ENCODE data around the gene ATXN7. TPM values are rescaled to one million over a fixed set of nuclear protein-coding genes. Genes with fewer than 3 reads are reported as not detected.

ATXN7 gene
- total RNA-seq, 4 donors from 2014 or later: 20.9 to 28.2 (median 22.6) TPM

DNA sequence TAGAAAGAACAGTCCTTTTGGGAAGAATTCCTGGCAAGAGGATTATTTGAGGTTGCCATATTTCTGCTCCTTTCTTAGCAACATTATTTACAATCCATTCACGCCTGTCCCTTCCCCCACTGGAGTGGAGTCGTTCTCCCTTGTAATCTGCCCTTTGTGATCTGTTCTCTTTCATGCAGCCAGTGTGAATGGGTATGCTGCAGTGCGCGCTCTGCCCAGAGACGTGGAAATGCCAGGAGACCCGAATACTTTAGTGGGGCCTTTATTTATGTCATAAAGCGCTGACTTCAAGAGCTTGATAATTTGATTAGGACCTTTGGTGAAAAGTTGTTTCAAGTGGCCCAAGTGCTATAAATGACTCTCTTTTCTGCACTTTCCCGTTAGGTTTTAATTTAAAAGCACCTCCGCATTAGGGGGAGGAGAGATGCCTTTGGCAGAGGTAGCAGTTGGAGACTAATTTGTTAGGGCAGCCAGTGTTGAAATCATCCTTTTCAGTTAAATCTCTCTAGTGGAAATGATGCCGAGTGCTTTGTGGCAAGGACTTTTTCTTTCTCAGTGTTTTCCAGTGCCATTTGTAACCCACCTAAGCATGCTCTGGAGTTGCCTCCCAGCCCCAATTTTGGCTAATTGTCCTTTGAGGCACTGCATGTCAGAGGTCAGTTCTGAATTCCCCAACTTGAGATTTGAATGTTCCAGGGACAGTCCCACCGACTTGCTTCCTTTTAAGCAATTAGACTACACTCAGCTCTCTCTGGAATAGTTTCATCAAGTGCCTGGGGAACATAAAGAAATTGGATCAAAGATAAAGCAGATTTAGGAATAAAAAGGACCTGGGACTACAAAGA lies 107.2 kb downstream of the ATXN7 start:
- Histone ChIP-seq H3K27me3 (no peaks in the 10 kb centered on the region), H3K9me3 (no peaks in the 10 kb centered on the region), H3K4me3 (peak overlapping the region in 3 of 4 donors; percentile 28 to 36 (median 33)), H3K4me1 (peaks cover 41 to 97% (median 80%) of the 10 kb centered on the region in 4 donors), H3K36me3 (no peaks in the 10 kb centered on the region), H3K27ac (replicated peaks in 1 of 4) (peak overlapping the region; percentile 61 to 74 (median 71))
- intact Hi-C loops (cut with DNase I): no loop called here
- 35% methylated on average over 11 of the region's 11 CpGs for WGBS
- TF ChIP-seq POLR2AphosphoS5 (IDR thresholded peaks at IDR 0.05): peak in 1 of 2 donors; percentile 34
- no peak for TF ChIP-seq CTCF (IDR thresholded peaks at IDR 0.05)
- no peak for DNase-seq (ENCODE audit: extremely low spot score)

DNA sequence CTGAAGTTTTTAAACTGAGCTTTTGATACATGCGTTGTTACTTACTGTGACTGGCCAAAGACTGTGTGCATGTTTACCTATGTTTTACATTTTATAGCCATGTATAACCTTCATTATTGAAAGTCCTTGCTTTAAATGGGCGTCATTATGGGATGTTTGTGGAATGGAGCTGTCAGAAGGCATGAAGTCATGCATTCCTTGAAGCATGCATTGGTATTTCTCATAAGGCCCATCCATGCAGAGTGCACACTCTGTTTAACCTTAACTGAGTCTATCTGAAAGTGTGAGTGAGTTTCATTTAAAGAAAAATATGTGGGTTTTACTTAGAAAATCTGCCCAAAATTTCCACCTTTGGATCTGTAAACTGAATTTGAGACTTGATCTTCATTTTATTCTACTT lies 108.5 kb downstream of the ATXN7 start:
- 62% methylated on average over 2 of the region's 2 CpGs for WGBS
- intact Hi-C loops (cut with DNase I): no loop called here
- TF ChIP-seq POLR2AphosphoS5 (IDR thresholded peaks at IDR 0.05) (peak in 1 of 2 donors; percentile 22), EP300 (IDR thresholded peaks at IDR 0.05) (no peak), POLR2A (IDR thresholded peaks at IDR 0.05; ENCODE audit: low read depth) (no peak)
- Histone ChIP-seq H3K9me3 (no peaks in the 10 kb centered on the region), H3K4me1 (peaks cover 48 to 98% (median 86%) of the 10 kb centered on the region in 4 donors), H3K27me3 (no peaks in the 10 kb centered on the region), H3K4me3 (no peak overlapping the region), H3K27ac (replicated peaks in 1 of 4) (peak overlapping the region; percentile 61 to 74 (median 71)), H3K36me3 (no peaks in the 10 kb centered on the region)
- DNase-seq (ENCODE audit: extremely low spot score): no peak

DNA sequence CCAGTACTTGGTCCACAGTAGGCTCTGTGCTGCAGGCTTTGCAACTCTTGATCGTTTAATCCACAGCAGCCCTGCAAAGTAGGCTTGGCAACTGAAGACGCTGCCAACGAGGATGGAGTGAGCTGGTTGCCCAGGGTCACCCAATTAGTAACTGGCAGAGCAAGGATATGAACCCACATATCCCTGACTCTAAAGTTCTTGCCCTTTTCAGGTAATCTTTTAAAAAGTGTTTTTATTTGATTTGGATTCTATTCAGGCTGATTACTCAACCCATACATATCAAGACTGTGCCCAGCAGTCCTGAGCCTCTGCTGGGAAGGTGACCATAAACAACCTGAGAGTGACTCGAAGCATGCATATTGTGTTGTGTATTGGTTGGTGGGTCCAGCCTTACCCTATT lies 109.3 kb downstream of the ATXN7 start:
- H3K9me3 ChIP-seq: no peaks in the 10 kb centered on the region
- H3K36me3 ChIP-seq: no peaks in the 10 kb centered on the region
- WGBS: 60% methylated on average over 4 of the region's 4 CpGs
- TF ChIP-seq EP300 (IDR thresholded peaks at IDR 0.05): no peak
- no peak for TF ChIP-seq POLR2A (IDR thresholded peaks at IDR 0.05; ENCODE audit: low read depth)
- TF ChIP-seq CTCF (IDR thresholded peaks at IDR 0.05): no peak
- DNase-seq (ENCODE audit: extremely low spot score): no peak
- intact Hi-C loops (cut with DNase I): no loop called here
- H3K4me3 ChIP-seq: no peak overlapping the region
- no peaks in the 10 kb centered on the region for H3K27me3 ChIP-seq
- peaks cover 44 to 98% (median 86%) of the 10 kb centered on the region in 4 donors for H3K4me1 ChIP-seq
- H3K27ac ChIP-seq (replicated peaks in 1 of 4): peak overlapping the region; percentile 61 to 74 (median 71)

DNA sequence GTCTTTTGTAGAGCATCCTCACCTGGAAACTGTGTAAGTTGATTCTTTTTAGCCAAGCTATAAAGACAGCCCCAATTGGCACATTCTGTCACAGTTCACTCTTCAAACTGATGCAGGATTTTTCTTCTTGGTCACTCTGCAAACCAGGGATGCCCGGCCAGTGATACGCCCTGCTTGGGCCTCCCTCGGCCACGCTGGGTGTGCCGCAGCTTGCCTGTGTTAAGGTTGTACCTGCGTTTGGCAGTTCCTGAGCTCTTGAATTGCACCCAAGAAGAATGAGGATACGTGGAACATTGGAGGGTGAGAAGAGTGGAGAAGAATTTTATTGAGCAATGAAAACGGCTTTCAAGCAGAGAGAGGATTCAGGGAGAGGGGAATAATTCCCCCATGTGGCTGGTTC lies 109.7 kb downstream of the ATXN7 start:
- TF ChIP-seq POLR2A (IDR thresholded peaks at IDR 0.05; ENCODE audit: low read depth) (no peak), POLR2AphosphoS5 (IDR thresholded peaks at IDR 0.05) (no peak), CTCF (IDR thresholded peaks at IDR 0.05) (no peak), EP300 (IDR thresholded peaks at IDR 0.05) (no peak)
- Histone ChIP-seq H3K27ac (replicated peaks in 1 of 4) (peak overlapping the region in 3 of 4 donors; percentile 69 to 74 (median 73)), H3K9me3 (no peaks in the 10 kb centered on the region), H3K4me1 (peaks cover 45 to 95% (median 86%) of the 10 kb centered on the region in 4 donors), H3K36me3 (no peaks in the 10 kb centered on the region), H3K27me3 (no peaks in the 10 kb centered on the region), H3K4me3 (no peak overlapping the region)
- WGBS: 94% methylated on average over 8 of the region's 8 CpGs
- intact Hi-C loops (cut with DNase I): no loop called here
- DNase-seq (ENCODE audit: extremely low spot score): no peak

DNA sequence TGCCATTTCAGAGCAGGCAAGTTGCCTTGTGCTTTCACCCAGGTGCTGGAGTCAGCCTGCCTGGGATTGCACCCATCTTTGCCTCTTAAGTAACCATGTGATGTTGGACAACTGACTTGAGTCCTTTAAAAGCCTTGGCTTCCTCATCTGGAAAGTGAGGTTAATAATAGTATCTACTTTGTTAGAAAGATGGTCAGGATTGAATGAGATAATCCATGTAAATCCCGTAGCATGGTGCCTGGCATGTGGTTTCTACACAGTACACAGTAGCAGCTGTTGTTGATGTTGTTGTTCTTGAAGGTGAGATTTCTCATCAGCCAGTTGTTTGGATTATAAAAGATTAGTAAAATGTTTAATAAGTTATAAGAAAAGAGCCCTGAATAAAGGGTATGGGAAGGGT lies 110.8 kb downstream of the ATXN7 start:
- 77% methylated on average over 1 of the region's 1 CpG for WGBS
- Histone ChIP-seq H3K36me3 (no peaks in the 10 kb centered on the region), H3K4me1 (peaks cover 45 to 90% (median 83%) of the 10 kb centered on the region in 4 donors), H3K27ac (replicated peaks in 1 of 4) (peak overlapping the region in 2 of 4 donors; percentile 37 to 44), H3K9me3 (no peaks in the 10 kb centered on the region), H3K27me3 (no peaks in the 10 kb centered on the region), H3K4me3 (no peak overlapping the region)
- intact Hi-C loops (cut with DNase I): no loop called here
- TF ChIP-seq CTCF (IDR thresholded peaks at IDR 0.05) (no peak), POLR2A (IDR thresholded peaks at IDR 0.05; ENCODE audit: low read depth) (no peak), POLR2AphosphoS5 (IDR thresholded peaks at IDR 0.05) (no peak), EP300 (IDR thresholded peaks at IDR 0.05) (no peak)
- no peak for DNase-seq (ENCODE audit: extremely low spot score)

Data from esophagus muscularis mucosa (tissue), 4 donors.